Eye (tissue), 1 donor: ENCODE measurements around the gene MYH7.
"Not testable (repeated sequence)": the region's sequence is repeated elsewhere in the genome, so short reads cannot be mapped to it uniquely, and the experiment has no call there.

Experiments used
- DNase-seq: peaks from one replicate; pipeline ENCODE4 v3.0.0-alpha.2; 2015

Gene MYH7

DNA sequence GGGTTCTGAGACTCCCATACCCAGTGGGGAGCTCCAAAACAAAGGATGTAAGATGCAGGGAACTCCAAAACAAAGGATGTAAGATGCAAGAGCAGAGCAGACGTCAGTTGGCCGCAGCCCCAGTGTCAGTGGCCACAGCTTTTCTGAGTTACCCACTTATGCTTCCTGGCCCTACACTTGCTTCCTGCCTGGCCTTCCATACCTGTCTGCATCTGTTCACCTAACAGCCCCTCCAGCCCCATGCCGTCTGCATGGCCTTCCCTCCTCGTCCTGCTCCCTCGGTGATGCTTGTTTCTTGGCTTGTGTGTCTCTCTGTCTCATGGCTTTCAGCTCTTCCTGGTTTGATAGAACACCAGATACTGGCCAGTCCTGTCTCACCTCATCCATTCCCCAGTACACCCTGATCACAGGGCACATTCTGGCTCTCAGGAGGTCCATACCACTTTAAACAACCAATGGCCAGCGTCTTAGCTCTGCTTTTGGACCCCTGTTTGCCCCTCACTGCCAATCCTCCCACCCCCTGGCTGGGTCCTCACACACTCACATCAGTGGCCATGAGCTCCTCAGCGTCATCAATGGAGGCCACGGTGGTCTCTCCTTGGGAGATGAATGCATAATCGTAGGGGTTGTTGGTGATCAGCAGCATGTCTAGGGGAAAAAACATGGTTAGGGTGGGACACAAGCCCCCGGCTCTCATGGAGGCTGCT lies 5.3 kb downstream of the MYH7 start:
- no peak for DNase-seq

- DNase-seq = no peak
Measured at GRCh38 chr14:23428686-23429495, 6.6 kb downstream of the MYH7 start.

GRCh38 chr14:23425798-23426197 lies 9.7 kb downstream of the MYH7 start:
- not testable (repeated sequence) for DNase-seq

DNA sequence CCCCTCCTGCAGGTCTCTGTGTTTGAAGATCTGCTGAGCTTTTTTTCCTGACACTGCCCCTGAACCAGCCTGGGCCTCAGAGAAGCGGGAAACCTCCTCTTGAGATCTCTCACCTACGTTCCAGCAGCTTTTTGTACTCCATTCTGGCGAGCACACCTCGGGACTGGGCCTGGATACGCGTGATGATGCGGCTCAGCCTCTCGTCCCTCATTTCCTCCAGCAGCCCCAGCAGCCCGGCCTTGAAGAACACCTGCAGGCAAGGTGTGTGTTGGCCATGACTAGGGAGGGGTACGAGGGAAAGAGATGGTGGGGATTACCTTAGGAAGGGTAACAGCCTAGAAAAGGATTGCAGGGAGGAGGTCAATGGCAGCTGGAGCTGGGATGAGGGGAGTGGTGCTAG lies 10.3 kb downstream of the MYH7 start:
- DNase-seq = no peak

GRCh38 chr14:23423657-23424056 lies 11.8 kb downstream of the MYH7 start:
- no peak for DNase-seq

DNA sequence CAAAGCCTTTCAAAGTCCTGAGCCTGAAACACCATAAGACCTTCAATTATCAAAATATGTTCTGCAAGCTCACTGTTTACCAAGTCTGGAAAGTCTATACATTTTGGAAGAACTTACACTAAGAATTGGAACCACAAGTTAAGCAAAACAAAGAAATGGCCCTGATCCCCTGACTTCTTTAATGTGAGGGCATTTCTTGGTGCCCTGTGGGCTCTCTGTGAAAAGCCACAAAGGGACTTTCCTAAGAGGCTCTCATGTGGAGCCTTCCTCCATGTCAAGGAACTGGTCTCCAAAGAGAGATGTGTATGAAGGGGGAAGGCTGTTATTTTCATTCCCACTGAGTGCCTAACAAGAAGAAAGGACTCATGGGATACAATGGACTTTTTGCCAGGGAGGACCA lies 13.9 kb downstream of the MYH7 start:
- no peak for DNase-seq

- DNase-seq = not testable (repeated sequence)
Measured at GRCh38 chr14:23419646-23420045, 15.8 kb downstream of the MYH7 start.

- DNase-seq = no peak
Measured at GRCh38 chr14:23418021-23418420, 17.4 kb downstream of the MYH7 start.

- DNase-seq = not testable (repeated sequence)
Measured at GRCh38 chr14:23417269-23417668, 18.2 kb downstream of the MYH7 start.

DNA sequence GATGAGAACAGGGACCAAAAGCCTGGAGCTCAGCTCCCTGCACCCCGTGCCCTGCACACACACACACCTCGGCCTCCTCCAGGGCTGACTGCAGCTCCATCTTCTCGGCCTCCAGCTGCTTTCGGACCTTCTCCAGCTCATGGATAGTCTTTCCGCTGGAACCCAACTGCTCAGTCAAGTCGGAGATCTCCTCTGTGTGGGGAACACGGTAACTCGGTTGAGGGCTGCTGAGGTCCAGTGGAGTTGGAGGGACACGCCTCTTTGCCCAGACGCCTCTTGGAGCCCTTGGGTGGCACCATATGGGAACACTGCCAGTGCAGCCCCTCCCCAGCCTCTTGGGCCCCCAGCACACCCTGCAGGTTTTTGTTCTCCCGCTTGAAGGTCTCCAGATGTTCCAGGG lies 18.7 kb downstream of the MYH7 start:
- DNase-seq = no peak

GRCh38 chr14:23415821-23416778 lies 19.4 kb downstream of the MYH7 start:
- no peak for DNase-seq

DNA sequence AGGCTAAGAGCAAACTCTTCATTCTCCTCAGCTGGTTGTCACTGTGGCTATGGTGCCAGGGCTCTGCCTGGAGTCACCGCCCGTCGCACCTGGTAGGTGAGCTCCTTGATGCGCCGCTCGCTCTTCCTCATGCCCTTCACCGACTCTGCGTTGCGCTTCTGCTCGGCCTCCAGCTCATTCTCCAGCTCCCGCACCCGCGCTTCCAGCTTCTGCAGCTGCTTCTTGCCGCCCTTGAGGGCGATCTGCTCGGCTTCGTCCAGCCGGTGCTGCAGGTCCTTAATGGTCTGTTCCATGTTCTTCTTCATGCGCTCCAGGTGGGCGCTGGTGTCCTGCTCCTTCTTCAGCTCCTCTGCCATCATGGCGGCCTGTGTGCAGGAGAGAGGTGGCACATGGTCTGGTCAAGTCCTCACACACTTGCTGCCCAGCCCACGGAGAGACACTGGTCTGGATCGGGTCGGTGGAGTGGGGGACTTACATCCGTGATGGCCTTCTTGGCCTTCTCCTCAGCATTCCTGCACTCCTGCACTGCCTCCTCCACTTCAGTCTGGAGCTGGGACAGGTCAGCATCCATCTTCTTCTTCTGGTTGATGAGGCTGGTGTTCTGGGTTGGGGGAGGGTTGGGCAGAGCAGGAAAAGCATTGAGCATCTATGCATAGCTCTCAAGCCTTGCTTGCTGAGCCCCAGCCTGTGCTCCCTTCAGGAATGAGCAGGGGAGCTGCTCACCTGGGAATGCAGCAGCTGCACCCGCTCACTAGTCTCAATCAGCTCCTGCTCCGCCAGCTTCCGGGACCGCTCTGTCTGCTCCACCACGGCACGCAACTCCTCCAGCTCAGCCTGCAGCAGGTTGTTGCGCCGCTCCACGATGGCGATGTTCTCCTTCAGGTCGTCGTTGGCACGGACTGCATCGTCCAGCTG lies 20.3 kb downstream of the MYH7 start:
- no peak for DNase-seq

- no peak for DNase-seq
Measured at GRCh38 chr14:23414254-23414653, 21.2 kb downstream of the MYH7 start.

- DNase-seq = no peak
Measured at GRCh38 chr14:23413681-23414080, 21.8 kb downstream of the MYH7 start.

- DNase-seq = no peak
Measured at GRCh38 chr14:23411563-23412525, 23.6 kb downstream of the MYH7 start.

DNA sequence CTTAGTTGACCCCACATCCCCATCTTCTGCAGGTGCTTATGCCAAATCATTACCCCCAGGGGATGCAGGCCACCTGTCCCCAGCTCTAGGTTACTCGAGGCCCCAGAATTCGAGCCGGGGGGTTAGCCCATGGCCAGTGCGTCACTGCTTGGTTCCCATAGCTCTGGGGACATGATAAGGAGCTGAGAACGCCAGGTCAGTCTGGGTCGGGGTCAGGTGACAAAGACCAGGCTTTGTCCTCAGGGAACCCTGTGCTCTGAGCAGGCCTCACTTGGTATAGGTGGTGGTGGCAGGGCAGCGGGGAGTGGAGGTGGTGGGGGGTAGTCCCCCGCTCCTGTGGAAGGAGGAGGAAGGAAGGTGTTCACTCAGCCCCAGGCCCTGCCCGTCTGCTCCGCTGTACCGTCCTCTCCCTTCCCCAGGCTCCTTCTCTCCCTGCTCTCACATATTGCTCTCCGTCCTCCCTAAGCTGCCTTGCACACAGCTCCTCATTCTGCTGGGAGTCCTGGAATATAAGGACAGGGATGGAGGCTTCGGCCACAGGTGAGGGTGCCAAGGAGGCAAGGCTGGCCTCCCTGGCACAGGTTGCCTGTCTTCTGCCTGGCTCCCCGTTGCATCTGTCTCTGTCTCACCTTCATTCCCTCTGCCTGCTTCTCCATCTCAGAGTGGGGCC lies 25.4 kb downstream of the MYH7 start:
- DNase-seq = no peak

DNA sequence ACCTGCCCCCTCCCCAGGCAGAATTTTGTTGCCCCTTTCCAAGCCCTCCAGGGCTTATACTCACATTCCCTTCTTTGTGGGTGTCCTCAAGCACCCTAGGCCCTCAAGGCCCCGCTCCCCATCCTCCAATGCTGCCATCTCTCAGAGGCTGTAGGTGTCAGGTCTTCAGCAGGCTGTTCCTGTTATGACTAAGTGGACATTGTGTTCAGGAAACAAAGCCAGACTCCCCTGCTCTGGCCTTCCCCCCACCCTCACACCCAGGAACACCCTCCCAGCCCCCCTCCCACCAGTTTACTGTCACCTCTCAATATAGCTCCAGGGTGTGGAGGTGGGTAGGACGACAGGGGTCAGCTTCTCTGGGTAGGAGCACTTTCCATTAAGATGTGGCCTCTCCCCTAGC lies 26.0 kb downstream of the MYH7 start:
- DNase-seq = no peak

- DNase-seq = no peak
Measured at GRCh38 chr14:23408307-23408630, 27.2 kb downstream of the MYH7 start.

GRCh38 chr14:23407516-23408306 lies 27.7 kb downstream of the MYH7 start, which contains the start of gene MYH6:
MYH6 (minus strand) TSS chr14:23408273; CDS start chr14:23407223, 1,050 bp downstream.
- no peak for DNase-seq
